Pancreas (tissue), 10 donors: ENCODE data around the gene DCC. TPM values are rescaled to one million over a fixed set of nuclear protein-coding genes. Genes with fewer than 3 reads are reported as not detected.

Experiments
- ATAC-seq, 4 donors: fragments of 200-7000 bp; cut with Tn5 transposase; one replicate each; pipeline versions ENCODE4 v1.8.0 to v1.9.1; 2020; ENCODE audit warnings: mild to moderate bottlenecking in 4 of 4, moderate library complexity in 4 of 4
- DNase-seq, 6 donors: peaks; one replicate each; pipeline ENCODE4 v3.0.0-alpha.2; 2020
- FAIRE-seq: peaks from 2 replicates; lab custom pipeline; 2012; peaks lifted over from hg19 to GRCh38; lab: Jason Lieb, UNC
- H3K27ac ChIP-seq, 4 donors: fragments of 200-600 bp; sonication (generic); 1 replicate in 3 of 4; 2 replicates in 1 of 4; pipeline versions ENCODE4 v1.5.0 to v1.8.0; 2020
- H3K27me3 ChIP-seq, 4 donors: fragments of 200-600 bp; one replicate each; pipeline ENCODE4 v1.8.0; 2021
- H3K36me3 ChIP-seq, 3 donors: fragments of 200-600 bp; sonication (generic) in 1 of 3; one replicate each; pipeline versions ENCODE4 v1.5.0 to v1.8.0; 2020 to 2021
- H3K4me1 ChIP-seq, 3 donors: fragments of 200-600 bp; one replicate each; pipeline ENCODE4 v1.8.0; 2021
- H3K4me3 ChIP-seq, 4 donors: fragments of 200-600 bp; sonication (generic) in 2 of 4; one replicate each; pipeline versions ENCODE4 v1.5.0 to v1.8.0; 2020 to 2021
- H3K9me3 ChIP-seq, 4 donors: fragments of 200-600 bp; one replicate each; pipeline ENCODE4 v1.8.0; 2021
- CTCF ChIP-seq, 4 donors: fragments of 200-600 bp; sonication (generic) in 3 of 4; IDR thresholded peaks; one replicate each; pipeline versions ENCODE4 v1.5.0 to v1.8.0; 2021; ENCODE audit warnings: antibody characterized with exemption in 4 of 4
- WGBS, 2 donors: extraction: QIAGEN DNeasy Blood & Tissue Kit; methylation state at CpG; one replicate each; pipeline ENCODE4 v1.1.7; 2013; 5-methylcytosine and 5-hydroxymethylcytosine counted together
- intact Hi-C, 3 donors: fragments of 100-400 bp; cut with DNase I; formaldehyde crosslinking; loops; one replicate each; pipeline versions ENCODE4 v1.11.1 to v1.14.2; 2022
- polyA plus RNA-seq, 2 donors: library from polyadenylated mRNA; stranded (reverse); fragments of 200-250 nt; gene quantifications; one replicate each; pipeline ENCODE4 v1.2.3, GENCODE V29; 2013
- total RNA-seq, 6 donors: library from RNA; stranded (reverse); fragmentation: NEBNext Ultra II Directional in 4 of 6; extraction: Animal tissue kit (Norgen Biotek cat#: 25700) in 4 of 6; gene quantifications; one replicate each; pipeline versions ENCODE4 v1.2.1 to v1.2.4, GENCODE V29; 2021 to 2023
- donor health status: healthy with polysubstance abuse.
- donor health status: DM: no; HTN: no; CAD: no; lungs with moderate emphysema.
- donor health status: DM: no; HTN: no; CAD: no.
- donor health status: control.
- donor health status: control.
- donor health status: Bipolar disorder and iron deficiency.
- donor health status: DM: yes; HTN: yes; CAD: no.
- donor health status: DM: no; HTN: no; CAD: no.
- donor health status: DM: no; HTN: no; CAD: no.
- donor health status: DM: yes; HTN: yes; CAD: no.

DCC gene
- total and polyA plus RNA-seq, 8 donors, result 0.18 to 0.44 (median 0.28) TPM; not detected in 1

GRCh38 chr18:52313213-52313612, 26.8 kb upstream of the DCC start:
- no peak for DNase-seq
- peak in 2 of 4 donors; percentile 63 to 66 for ATAC-seq
- no peaks in the 10 kb centered on the region for H3K36me3 ChIP-seq
- WGBS, 2 donors, result 18 to 23% methylated on average over 2 of the region's 2 CpGs
- H3K27ac ChIP-seq, result no peak overlapping the region
- TF ChIP-seq CTCF (IDR thresholded peaks at IDR 0.05), result no peak
- no peaks in the 10 kb centered on the region for H3K4me1 ChIP-seq
- no peak for FAIRE-seq
- intact Hi-C loops, result no loop called here
- no peak overlapping the region for H3K4me3 ChIP-seq
- H3K27me3 ChIP-seq, result no peaks in the 10 kb centered on the region
- no peaks in the 10 kb centered on the region for H3K9me3 ChIP-seq

GRCh38 chr18:52319424-52319983, 20.5 kb upstream of the DCC start:
- 66 to 80% methylated on average over 6 of the region's 6 CpGs for WGBS, 2 donors
- Histone ChIP-seq H3K4me3 (no peak overlapping the region), H3K36me3 (no peaks in the 10 kb centered on the region), H3K4me1 (no peaks in the 10 kb centered on the region), H3K9me3 (no peaks in the 10 kb centered on the region), H3K27ac (no peak overlapping the region), H3K27me3 (no peaks in the 10 kb centered on the region)
- TF ChIP-seq CTCF (IDR thresholded peaks at IDR 0.05), result no peak
- no peak for FAIRE-seq
- intact Hi-C loops, result no loop called here
- no peak for DNase-seq
- ATAC-seq, result no peak

GRCh38 chr18:52322307-52322706, 17.7 kb upstream of the DCC start:
- Histone ChIP-seq H3K27ac (no peak overlapping the region), H3K4me3 (no peak overlapping the region), H3K27me3 (no peaks in the 10 kb centered on the region), H3K36me3 (no peaks in the 10 kb centered on the region), H3K4me1 (no peaks in the 10 kb centered on the region), H3K9me3 (no peaks in the 10 kb centered on the region)
- ATAC-seq (no peak), FAIRE-seq (no peak), DNase-seq (no peak)
- intact Hi-C loops, result no loop called here
- TF ChIP-seq CTCF (IDR thresholded peaks at IDR 0.05), result no peak

- no peak for DNase-seq
- Histone ChIP-seq H3K36me3 (no peaks in the 10 kb centered on the region), H3K27me3 (no peaks in the 10 kb centered on the region), H3K27ac (no peak overlapping the region), H3K4me3 (no peak overlapping the region), H3K4me1 (no peaks in the 10 kb centered on the region), H3K9me3 (no peaks in the 10 kb centered on the region)
- no peak for TF ChIP-seq CTCF (IDR thresholded peaks at IDR 0.05)
- ATAC-seq, result no peak
- WGBS, 2 donors, result 53 to 62% methylated on average over 2 of the region's 2 CpGs
- intact Hi-C loops, result no loop called here
- FAIRE-seq, result no peak
Measured at GRCh38 chr18:52323802-52324201, 16.2 kb upstream of the DCC start.

- H3K9me3 ChIP-seq, result no peaks in the 10 kb centered on the region
- ATAC-seq, result no peak
- H3K36me3 ChIP-seq, result no peaks in the 10 kb centered on the region
- 63 to 71% methylated on average over 1 of the region's 1 CpG for WGBS, 2 donors
- TF ChIP-seq CTCF (IDR thresholded peaks at IDR 0.05), result no peak
- H3K4me1 ChIP-seq, result no peaks in the 10 kb centered on the region
- DNase-seq, result no peak
- no peak overlapping the region for H3K4me3 ChIP-seq
- intact Hi-C loops, result no loop called here
- no peak overlapping the region for H3K27ac ChIP-seq
- H3K27me3 ChIP-seq, result no peaks in the 10 kb centered on the region
- FAIRE-seq, result no peak
Measured at GRCh38 chr18:52325997-52326396, 14.0 kb upstream of the DCC start.
